HCT116 (cell line): ENCODE data around the gene CHST11. TPM values are rescaled to one million over a fixed set of nuclear protein-coding genes. Genes with fewer than 3 reads are reported as not detected.

Source experiments
- ATAC-seq: fragments of 200-7000 bp; cut with Tn5 transposase; 2 replicates; pipeline ENCODE4 v1.9.1; 2020; ENCODE audit warnings: mild to moderate bottlenecking, moderate library complexity
- BruUV-seq: library from RNA; stranded (reverse); fragments of 400-500 nt; replicated peaks from 2 replicates; lab custom pipeline; 2021; lab: Mats Ljungman, UMichigan
- CTCF ChIA-PET: fragments of 300-600 bp; sonication (Branson Sonifier 250); formaldehyde crosslinking; loops from one replicate; lab custom pipeline; 2021; ENCODE audit warnings: antibody characterized with exemption; lab: Charles Lee
- POLR2A ChIA-PET: fragments of 300-600, 350-600 bp; sonication (Branson Sonifier 250); formaldehyde crosslinking; loops from one replicate; lab custom pipeline; 2021; ENCODE audit warnings: antibody characterized with exemption; lab: Charles Lee
- RAD21 ChIA-PET, 2 experiments: fragments of 300-600 bp; sonication (Branson Sonifier 250); formaldehyde crosslinking; loops; one replicate each; lab custom pipeline; 2023; ENCODE audit warnings: low total read pairs in 2 of 2; ENCODE audit not compliant: uncharacterized antibody in 2 of 2, unreplicated experiment in 2 of 2, low non-redundant PET in 1 of 2; lab: Charles Lee
- DNase-seq: peaks from one replicate; pipeline ENCODE4 v3.0.0-alpha.2; 2010; ENCODE audit warnings: low read depth, low spot score
- H2AFZ ChIP-seq: fragments of 200-600 bp; shearing (Covaris generic), sonication (generic); 2 replicates; pipeline ENCODE4 v1.6.1; 2017; ENCODE audit warnings: low read depth, mixed run types, mixed read lengths, antibody characterized with exemption, low read length; ENCODE audit not compliant: poor library complexity, severe bottlenecking
- H3K27ac ChIP-seq: 2 replicates; pipeline ENCODE4 v1.5.1; 2012; ENCODE audit warnings: low read depth, low read length
- H3K27me3 ChIP-seq: fragments of 200-600 bp; sonication (generic); 2 replicates; pipeline ENCODE4 v1.6.1; 2016; ENCODE audit warnings: mixed run types, low read length, mixed read lengths; ENCODE audit not compliant: insufficient read depth
- H3K36me3 ChIP-seq, 2 experiments: fragments of 200-500 bp in 1 of 2; fragments of 200-600 bp in 1 of 2; sonication (Bioruptor generic) in 1 of 2; sonication (generic) in 1 of 2; 2 replicates each; pipeline versions ENCODE4 v1.5.1 to v1.6.1; 2014 to 2016; ENCODE audit warnings: low read length in 2 of 2, inconsistent platforms in 1 of 2, mixed read lengths in 1 of 2, mixed run types in 1 of 2; ENCODE audit not compliant: insufficient read depth in 2 of 2, control insufficient read depth in 1 of 2
- H3K4me1 ChIP-seq, 2 experiments: fragments of 200-600 bp in 1 of 2; sonication (generic) in 1 of 2; 2 replicates each; pipeline versions ENCODE4 v1.5.1 to v1.6.1; 2012 to 2017; ENCODE audit warnings: low read length in 2 of 2, inconsistent platforms in 1 of 2, mild to moderate bottlenecking in 1 of 2, mixed read lengths in 1 of 2, mixed run types in 1 of 2, moderate library complexity in 1 of 2; ENCODE audit not compliant: insufficient read depth in 2 of 2, control insufficient read depth in 1 of 2
- H3K4me2 ChIP-seq: fragments of 200-600 bp; sonication (generic); 2 replicates; pipeline ENCODE4 v1.6.1; 2017; ENCODE audit warnings: mixed run types, low read length, mixed read lengths
- H3K4me3 ChIP-seq, 2 experiments: fragments of 200-600 bp in 1 of 2; sonication (generic) in 1 of 2; replicated peaks in 1 of 2; 2 replicates each; pipeline ENCODE4 v1.5.1; 2011 to 2016; ENCODE audit warnings: low read length in 2 of 2, control low read depth in 1 of 2, low read depth in 1 of 2, mild to moderate bottlenecking in 1 of 2, mixed read lengths in 1 of 2, mixed run types in 1 of 2
- H3K79me2 ChIP-seq: fragments of 200-600 bp; sonication (generic); 2 replicates; pipeline ENCODE4 v1.6.1; 2017; ENCODE audit warnings: mild to moderate bottlenecking, mixed run types, low read length, moderate library complexity, mixed read lengths; ENCODE audit not compliant: insufficient read depth
- H3K9ac ChIP-seq: fragments of 200-600 bp; sonication (generic); 2 replicates; pipeline ENCODE4 v1.6.1; 2016; ENCODE audit warnings: low read length, mixed read lengths
- H3K9me2 ChIP-seq: fragments of 200-600 bp; sonication (generic), shearing (Covaris generic); 2 replicates; pipeline ENCODE4 v1.6.1; 2017; ENCODE audit warnings: mixed run types, mild to moderate bottlenecking, moderate library complexity; ENCODE audit not compliant: insufficient read depth
- H3K9me3 ChIP-seq, 2 experiments: fragments of 200-500 bp in 1 of 2; fragments of 200-600 bp in 1 of 2; sonication (Bioruptor generic) in 1 of 2; sonication (generic) in 1 of 2; 2 replicates each; pipeline ENCODE4 v1.6.1; 2014 to 2017; ENCODE audit warnings: low read length in 2 of 2, mixed read lengths in 2 of 2, inconsistent platforms in 1 of 2, low read depth in 1 of 2, mild to moderate bottlenecking in 1 of 2, mixed run types in 1 of 2, moderate library complexity in 1 of 2; ENCODE audit not compliant: control insufficient read depth in 1 of 2, insufficient read depth in 1 of 2
- H4K20me1 ChIP-seq: fragments of 200-600 bp; sonication (generic), shearing (Covaris generic); 2 replicates; pipeline ENCODE4 v1.6.1; 2017; ENCODE audit warnings: mixed run types, mild to moderate bottlenecking, moderate library complexity; ENCODE audit not compliant: insufficient read depth
- EZH2 ChIP-seq: fragments of 200-600 bp; sonication (generic); IDR thresholded peaks from 2 replicates; pipeline ENCODE4 v1.6.1; 2017; ENCODE audit warnings: antibody characterized with exemption, mixed run types
- FOSL1 ChIP-seq: IDR thresholded peaks from 2 replicates; pipeline ENCODE4 v1.6.1; 2012; ENCODE audit warnings: low read depth
- POLR2AphosphoS5 ChIP-seq: IDR thresholded peaks from 2 replicates; pipeline ENCODE4 v1.6.1; 2011; ENCODE audit warnings: mild to moderate bottlenecking, low read depth, low read length, moderate library complexity
- RAD21 ChIP-seq: IDR thresholded peaks from 2 replicates; pipeline ENCODE4 v1.6.1; 2012; ENCODE audit warnings: low read depth, mild to moderate bottlenecking
- SP1 ChIP-seq: IDR thresholded peaks from 2 replicates; pipeline ENCODE4 v1.6.1; 2012; ENCODE audit warnings: low read depth
- TCF7L2 ChIP-seq: IDR thresholded peaks from 2 replicates; pipeline ENCODE4 v1.7.0; 2011; ENCODE audit warnings: borderline replicate concordance, inconsistent platforms; ENCODE audit not compliant: insufficient read depth, insufficient read length; ENCODE audit errors: extremely low read depth
- intact Hi-C: fragments of 100-400 bp; cut with micrococcal nuclease; formaldehyde crosslinking; loops from 2 replicates; pipeline ENCODE4 v1.10.0; 2022
- total RNA-seq: library from RNA; stranded (reverse); gene quantifications from one replicate; pipeline ENCODE4 v1.2.1, GENCODE V29; 2021; ENCODE audit not compliant: unreplicated experiment
- TF ChIP-seq, protein P1 (sequence below): IDR thresholded peaks from 2 replicates; pipeline ENCODE4 v1.6.1; 2012; ENCODE audit warnings: low read depth
- TF ChIP-seq, protein P2 (sequence below): IDR thresholded peaks from 2 replicates; pipeline ENCODE4 v1.6.1; 2011; ENCODE audit warnings: mild to moderate bottlenecking, low read length, moderate library complexity; ENCODE audit not compliant: insufficient replicate concordance; ENCODE audit errors: extremely low read depth

The CHST11 gene
- total RNA-seq, 1 experiment from 2014 or later: 10.1 TPM

- Histone ChIP-seq H2AFZ (no peak overlapping the region), H3K4me3 (no peak overlapping the region), H3K9me3 (no peaks in the 10 kb centered on the region), H3K27me3 (no peaks in the 10 kb centered on the region), H3K4me2 (no peak overlapping the region), H3K36me3 (no peaks in the 10 kb centered on the region), H4K20me1 (no peaks in the 10 kb centered on the region), H3K9ac (no peak overlapping the region), H3K4me1 (peaks cover 4 to 9% of the 10 kb centered on the region in 2 experiments; a peak in 2 of 4 replicates), H3K79me2 (no peaks in the 10 kb centered on the region), H3K9me2 (no peaks in the 10 kb centered on the region), H3K27ac (no peak overlapping the region)
- ATAC-seq (no peak), DNase-seq (no peak)
- ChIA-PET RAD21 (no interaction called here), POLR2A (no interaction called here), CTCF (no interaction called here)
- no TSS peak for BruUV-seq
- TF ChIP-seq, protein P1, sequence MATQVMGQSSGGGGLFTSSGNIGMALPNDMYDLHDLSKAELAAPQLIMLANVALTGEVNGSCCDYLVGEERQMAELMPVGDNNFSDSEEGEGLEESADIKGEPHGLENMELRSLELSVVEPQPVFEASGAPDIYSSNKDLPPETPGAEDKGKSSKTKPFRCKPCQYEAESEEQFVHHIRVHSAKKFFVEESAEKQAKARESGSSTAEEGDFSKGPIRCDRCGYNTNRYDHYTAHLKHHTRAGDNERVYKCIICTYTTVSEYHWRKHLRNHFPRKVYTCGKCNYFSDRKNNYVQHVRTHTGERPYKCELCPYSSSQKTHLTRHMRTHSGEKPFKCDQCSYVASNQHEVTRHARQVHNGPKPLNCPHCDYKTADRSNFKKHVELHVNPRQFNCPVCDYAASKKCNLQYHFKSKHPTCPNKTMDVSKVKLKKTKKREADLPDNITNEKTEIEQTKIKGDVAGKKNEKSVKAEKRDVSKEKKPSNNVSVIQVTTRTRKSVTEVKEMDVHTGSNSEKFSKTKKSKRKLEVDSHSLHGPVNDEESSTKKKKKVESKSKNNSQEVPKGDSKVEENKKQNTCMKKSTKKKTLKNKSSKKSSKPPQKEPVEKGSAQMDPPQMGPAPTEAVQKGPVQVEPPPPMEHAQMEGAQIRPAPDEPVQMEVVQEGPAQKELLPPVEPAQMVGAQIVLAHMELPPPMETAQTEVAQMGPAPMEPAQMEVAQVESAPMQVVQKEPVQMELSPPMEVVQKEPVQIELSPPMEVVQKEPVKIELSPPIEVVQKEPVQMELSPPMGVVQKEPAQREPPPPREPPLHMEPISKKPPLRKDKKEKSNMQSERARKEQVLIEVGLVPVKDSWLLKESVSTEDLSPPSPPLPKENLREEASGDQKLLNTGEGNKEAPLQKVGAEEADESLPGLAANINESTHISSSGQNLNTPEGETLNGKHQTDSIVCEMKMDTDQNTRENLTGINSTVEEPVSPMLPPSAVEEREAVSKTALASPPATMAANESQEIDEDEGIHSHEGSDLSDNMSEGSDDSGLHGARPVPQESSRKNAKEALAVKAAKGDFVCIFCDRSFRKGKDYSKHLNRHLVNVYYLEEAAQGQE: no peak
- TF ChIP-seq EZH2 (no peak), POLR2AphosphoS5 (no peak), RAD21 (no peak), SP1 (no peak), TCF7L2 (no peak), FOSL1 (no peak)
- TF ChIP-seq, protein P2, sequence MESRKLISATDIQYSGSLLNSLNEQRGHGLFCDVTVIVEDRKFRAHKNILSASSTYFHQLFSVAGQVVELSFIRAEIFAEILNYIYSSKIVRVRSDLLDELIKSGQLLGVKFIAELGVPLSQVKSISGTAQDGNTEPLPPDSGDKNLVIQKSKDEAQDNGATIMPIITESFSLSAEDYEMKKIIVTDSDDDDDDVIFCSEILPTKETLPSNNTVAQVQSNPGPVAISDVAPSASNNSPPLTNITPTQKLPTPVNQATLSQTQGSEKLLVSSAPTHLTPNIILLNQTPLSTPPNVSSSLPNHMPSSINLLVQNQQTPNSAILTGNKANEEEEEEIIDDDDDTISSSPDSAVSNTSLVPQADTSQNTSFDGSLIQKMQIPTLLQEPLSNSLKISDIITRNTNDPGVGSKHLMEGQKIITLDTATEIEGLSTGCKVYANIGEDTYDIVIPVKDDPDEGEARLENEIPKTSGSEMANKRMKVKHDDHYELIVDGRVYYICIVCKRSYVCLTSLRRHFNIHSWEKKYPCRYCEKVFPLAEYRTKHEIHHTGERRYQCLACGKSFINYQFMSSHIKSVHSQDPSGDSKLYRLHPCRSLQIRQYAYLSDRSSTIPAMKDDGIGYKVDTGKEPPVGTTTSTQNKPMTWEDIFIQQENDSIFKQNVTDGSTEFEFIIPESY: no peak
- intact Hi-C loops: no loop called here
These were observed 184.2 kb downstream of the CHST11 start for GRCh38 chr12:104640956-104641355.
